SK-N-SH (cell line): Measurements from ENCODE around the gene TMEM26.
"Not testable (repeated sequence)": the region's sequence is repeated elsewhere in the genome, so short reads cannot be mapped to it uniquely, and the experiment has no call there.

ENCODE experiments used
- NRF1 ChIP-seq: IDR thresholded peaks from 2 replicates; pipeline ENCODE4 v1.6.1; 2012; ENCODE audit warnings: low read depth, mild to moderate bottlenecking, low read length
- SIN3A ChIP-seq: IDR thresholded peaks from 2 replicates; pipeline ENCODE4 v1.6.1; 2012; ENCODE audit warnings: low read depth, mild to moderate bottlenecking, low read length, moderate library complexity, borderline replicate concordance
- TEAD4 ChIP-seq: IDR thresholded peaks from 2 replicates; pipeline ENCODE4 v1.4.0; 2012; ENCODE audit warnings: mild to moderate bottlenecking, borderline replicate concordance; ENCODE audit not compliant: insufficient read depth
- TF ChIP-seq, protein P1 (sequence below): fragments of 200-600 bp; sonication (generic); IDR thresholded peaks from 2 replicates; pipeline ENCODE4 v1.6.1; 2017; ENCODE audit warnings: antibody characterized with exemption, mild to moderate bottlenecking, moderate library complexity
- TF ChIP-seq, protein P2 (sequence below): IDR thresholded peaks from 2 replicates; pipeline ENCODE4 v1.6.1; 2012; ENCODE audit warnings: mild to moderate bottlenecking, low read depth, low read length, moderate library complexity

DNA sequence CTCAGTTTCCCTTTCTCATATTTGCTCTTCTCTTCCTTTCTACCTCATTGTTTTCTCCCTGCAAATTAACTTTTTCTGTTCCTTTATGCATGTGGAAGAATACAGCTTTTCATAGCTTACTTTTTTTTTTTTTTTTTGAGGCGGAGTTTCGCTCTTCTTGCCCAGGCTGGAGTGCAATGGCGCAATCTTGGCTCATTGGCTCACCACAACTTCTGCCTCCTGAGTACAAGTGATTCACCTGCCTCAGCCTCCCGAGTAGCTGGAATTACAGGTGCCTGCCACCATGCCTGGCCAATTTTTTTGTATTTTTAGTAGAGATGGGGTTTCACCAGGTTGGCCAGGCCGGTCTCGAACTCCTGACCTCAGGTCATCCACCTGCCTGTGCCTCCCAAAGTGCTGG, 64.2 kb downstream of the TMEM26 start:
- TF ChIP-seq, protein P1, sequence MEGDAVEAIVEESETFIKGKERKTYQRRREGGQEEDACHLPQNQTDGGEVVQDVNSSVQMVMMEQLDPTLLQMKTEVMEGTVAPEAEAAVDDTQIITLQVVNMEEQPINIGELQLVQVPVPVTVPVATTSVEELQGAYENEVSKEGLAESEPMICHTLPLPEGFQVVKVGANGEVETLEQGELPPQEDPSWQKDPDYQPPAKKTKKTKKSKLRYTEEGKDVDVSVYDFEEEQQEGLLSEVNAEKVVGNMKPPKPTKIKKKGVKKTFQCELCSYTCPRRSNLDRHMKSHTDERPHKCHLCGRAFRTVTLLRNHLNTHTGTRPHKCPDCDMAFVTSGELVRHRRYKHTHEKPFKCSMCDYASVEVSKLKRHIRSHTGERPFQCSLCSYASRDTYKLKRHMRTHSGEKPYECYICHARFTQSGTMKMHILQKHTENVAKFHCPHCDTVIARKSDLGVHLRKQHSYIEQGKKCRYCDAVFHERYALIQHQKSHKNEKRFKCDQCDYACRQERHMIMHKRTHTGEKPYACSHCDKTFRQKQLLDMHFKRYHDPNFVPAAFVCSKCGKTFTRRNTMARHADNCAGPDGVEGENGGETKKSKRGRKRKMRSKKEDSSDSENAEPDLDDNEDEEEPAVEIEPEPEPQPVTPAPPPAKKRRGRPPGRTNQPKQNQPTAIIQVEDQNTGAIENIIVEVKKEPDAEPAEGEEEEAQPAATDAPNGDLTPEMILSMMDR = not testable (repeated sequence)
- not testable (repeated sequence) for TF ChIP-seq SIN3A, TEAD4, NRF1
- TF ChIP-seq, protein P2, sequence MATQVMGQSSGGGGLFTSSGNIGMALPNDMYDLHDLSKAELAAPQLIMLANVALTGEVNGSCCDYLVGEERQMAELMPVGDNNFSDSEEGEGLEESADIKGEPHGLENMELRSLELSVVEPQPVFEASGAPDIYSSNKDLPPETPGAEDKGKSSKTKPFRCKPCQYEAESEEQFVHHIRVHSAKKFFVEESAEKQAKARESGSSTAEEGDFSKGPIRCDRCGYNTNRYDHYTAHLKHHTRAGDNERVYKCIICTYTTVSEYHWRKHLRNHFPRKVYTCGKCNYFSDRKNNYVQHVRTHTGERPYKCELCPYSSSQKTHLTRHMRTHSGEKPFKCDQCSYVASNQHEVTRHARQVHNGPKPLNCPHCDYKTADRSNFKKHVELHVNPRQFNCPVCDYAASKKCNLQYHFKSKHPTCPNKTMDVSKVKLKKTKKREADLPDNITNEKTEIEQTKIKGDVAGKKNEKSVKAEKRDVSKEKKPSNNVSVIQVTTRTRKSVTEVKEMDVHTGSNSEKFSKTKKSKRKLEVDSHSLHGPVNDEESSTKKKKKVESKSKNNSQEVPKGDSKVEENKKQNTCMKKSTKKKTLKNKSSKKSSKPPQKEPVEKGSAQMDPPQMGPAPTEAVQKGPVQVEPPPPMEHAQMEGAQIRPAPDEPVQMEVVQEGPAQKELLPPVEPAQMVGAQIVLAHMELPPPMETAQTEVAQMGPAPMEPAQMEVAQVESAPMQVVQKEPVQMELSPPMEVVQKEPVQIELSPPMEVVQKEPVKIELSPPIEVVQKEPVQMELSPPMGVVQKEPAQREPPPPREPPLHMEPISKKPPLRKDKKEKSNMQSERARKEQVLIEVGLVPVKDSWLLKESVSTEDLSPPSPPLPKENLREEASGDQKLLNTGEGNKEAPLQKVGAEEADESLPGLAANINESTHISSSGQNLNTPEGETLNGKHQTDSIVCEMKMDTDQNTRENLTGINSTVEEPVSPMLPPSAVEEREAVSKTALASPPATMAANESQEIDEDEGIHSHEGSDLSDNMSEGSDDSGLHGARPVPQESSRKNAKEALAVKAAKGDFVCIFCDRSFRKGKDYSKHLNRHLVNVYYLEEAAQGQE = not testable (repeated sequence)
